ENCODE measurements around the gene SOX13. TPM values are rescaled to one million over a fixed set of nuclear protein-coding genes. Genes with fewer than 3 reads are reported as not detected.

SOX13 gene
- polyA plus RNA-seq, 3 donors, result 0.52 TPM; not detected in 2

GRCh38 chr1:204154568-204155255, 81.8 kb downstream of the SOX13 start:
- 96% methylated on average over 12 of the region's 15 CpGs for WGBS (ENCODE audit: insufficient coverage)
- no peak overlapping the region for H3K27ac Mint-ChIP-seq
- peaks cover 9 to 18% of the 10 kb centered on the region in 2 donors for H3K4me1 ChIP-seq (ENCODE audit: control insufficient read depth in 1 of 2, insufficient read depth in 2 of 2, low read length in 2 of 2)
- H3K4me3 Mint-ChIP-seq, result no peak overlapping the region
- H3K27me3 ChIP-seq (ENCODE audit: control insufficient read depth in 2 of 2, insufficient read depth in 2 of 2, low read length in 2 of 2), result peaks cover 8 to 35% of the 10 kb centered on the region in 2 donors
- no peaks in the 10 kb centered on the region for H3K36me3 Mint-ChIP-seq
- H3K4me1 Mint-ChIP-seq, result peaks cover 10% of the 10 kb centered on the region
- peaks cover 34 to 46% (median 42%) of the 10 kb centered on the region in 3 donors for H3K27me3 Mint-ChIP-seq (ENCODE audit: low read depth in 3 of 3)
- H3K79me2 ChIP-seq (ENCODE audit: insufficient read depth, low read length), result no peaks in the 10 kb centered on the region
- H3K27ac ChIP-seq (ENCODE audit: low read depth in 1 of 2, low read length in 2 of 2), result no peak overlapping the region
- no peak overlapping the region for H2AFZ ChIP-seq (ENCODE audit: insufficient read depth, low read depth, low read length, poor library complexity, severe bottlenecking)
- H3K9me3 Mint-ChIP-seq, result peaks cover 0 to 2% (median 0%) of the 10 kb centered on the region in 7 donors
- no peak for DNase-seq
- H3K36me3 ChIP-seq (replicated peaks in 1 of 2; ENCODE audit: control insufficient read depth in 1 of 2, insufficient read depth in 2 of 2, low read length in 2 of 2), result no peaks in the 10 kb centered on the region
- no peaks in the 10 kb centered on the region for H3K9me3 ChIP-seq (replicated peaks in 1 of 2; ENCODE audit: control insufficient read depth in 1 of 2, insufficient read depth in 1 of 2, low read length in 2 of 2)
- H3K9ac ChIP-seq (ENCODE audit: insufficient read depth, low read length, poor library complexity, severe bottlenecking), result no peak overlapping the region
- no peak overlapping the region for H3K4me3 ChIP-seq (replicated peaks in 1 of 3; ENCODE audit: low read depth in 2 of 3, low read length in 3 of 3)
- intact Hi-C loops (cut with micrococcal nuclease), result no loop called here
- no peak for TF ChIP-seq CTCF (IDR thresholded peaks at IDR 0.05)
- no peaks in the 10 kb centered on the region for H4K20me1 ChIP-seq (ENCODE audit: insufficient read depth, low read length)
- H3K4me2 ChIP-seq (replicated peaks; ENCODE audit: extremely low read depth, low read length, poor library complexity, severe bottlenecking), result no peak overlapping the region

- H3K36me3 ChIP-seq (replicated peaks in 1 of 2; ENCODE audit: control insufficient read depth in 1 of 2, insufficient read depth in 2 of 2, low read length in 2 of 2), result no peaks in the 10 kb centered on the region
- no peak overlapping the region for H2AFZ ChIP-seq (ENCODE audit: insufficient read depth, low read depth, low read length, poor library complexity, severe bottlenecking)
- peaks cover 9 to 18% of the 10 kb centered on the region in 2 donors for H3K4me1 ChIP-seq (ENCODE audit: control insufficient read depth in 1 of 2, insufficient read depth in 2 of 2, low read length in 2 of 2)
- H3K9me3 Mint-ChIP-seq, result peaks cover 0 to 2% (median 0%) of the 10 kb centered on the region in 7 donors
- WGBS (ENCODE audit: insufficient coverage), result 88% methylated on average over 6 of the region's 10 CpGs
- H3K4me3 Mint-ChIP-seq, result no peak overlapping the region
- H3K9me3 ChIP-seq (replicated peaks in 1 of 2; ENCODE audit: control insufficient read depth in 1 of 2, insufficient read depth in 1 of 2, low read length in 2 of 2), result no peaks in the 10 kb centered on the region
- TF ChIP-seq CTCF (IDR thresholded peaks at IDR 0.05), result no peak
- peaks cover 25 to 37% (median 35%) of the 10 kb centered on the region in 3 donors for H3K27me3 Mint-ChIP-seq (ENCODE audit: low read depth in 3 of 3)
- intact Hi-C loops (cut with micrococcal nuclease), result no loop called here
- H3K4me1 Mint-ChIP-seq, result peaks cover 10% of the 10 kb centered on the region
- no peaks in the 10 kb centered on the region for H3K79me2 ChIP-seq (ENCODE audit: insufficient read depth, low read length)
- peaks cover 8 to 25% of the 10 kb centered on the region in 2 donors for H3K27me3 ChIP-seq (ENCODE audit: control insufficient read depth in 2 of 2, insufficient read depth in 2 of 2, low read length in 2 of 2)
- no peak overlapping the region for H3K9ac ChIP-seq (ENCODE audit: insufficient read depth, low read length, poor library complexity, severe bottlenecking)
- no peak for DNase-seq
- H3K27ac Mint-ChIP-seq, result peak overlapping the region in 2 of 7 donors; percentile 31 to 35
- no peak overlapping the region for H3K4me2 ChIP-seq (replicated peaks; ENCODE audit: extremely low read depth, low read length, poor library complexity, severe bottlenecking)
- H3K27ac ChIP-seq (ENCODE audit: low read depth in 1 of 2, low read length in 2 of 2), result no peak overlapping the region
- H4K20me1 ChIP-seq (ENCODE audit: insufficient read depth, low read length), result no peaks in the 10 kb centered on the region
- H3K36me3 Mint-ChIP-seq, result no peaks in the 10 kb centered on the region
- no peak overlapping the region for H3K4me3 ChIP-seq (replicated peaks in 1 of 3; ENCODE audit: low read depth in 2 of 3, low read length in 3 of 3)
Measured at GRCh38 chr1:204155881-204156280, 83.0 kb downstream of the SOX13 start.

Data from CD14-positive monocyte (primary cell).